HL-60 (cell line): ENCODE data around the gene MAST3.

Experiments
- DNase-seq, 2 experiments: peaks; one replicate each; pipeline ENCODE4 v3.0.0-alpha.2; 2010 to 2020; ENCODE audit warnings: low read depth in 1 of 2, low spot score in 1 of 2
- H3K27ac ChIP-seq: fragments of 250-450 bp; sonication (Bioruptor Pico); replicated peaks from 2 replicates; pipeline ENCODE4 v1.5.1; 2020; ENCODE audit warnings: mild to moderate bottlenecking, moderate library complexity
- H3K27me3 ChIP-seq: fragments of 250-450 bp; sonication (Bioruptor Pico); 2 replicates; pipeline ENCODE4 v1.5.1; 2021; ENCODE audit warnings: mild to moderate bottlenecking, moderate library complexity; ENCODE audit not compliant: insufficient read depth, poor library complexity, severe bottlenecking
- H3K4me3 ChIP-seq: replicated peaks from 2 replicates; pipeline ENCODE4 v1.5.1; 2011; ENCODE audit warnings: mild to moderate bottlenecking, control low read depth, low read length; ENCODE audit not compliant: insufficient read depth
- GABPA ChIP-seq: IDR thresholded peaks from 2 replicates; pipeline ENCODE4 v1.6.1; 2012; ENCODE audit warnings: low read depth
- POLR2AphosphoS5 ChIP-seq: IDR thresholded peaks from 2 replicates; pipeline ENCODE4 v1.6.1; 2012; ENCODE audit warnings: low read depth
- SPI1 ChIP-seq: IDR thresholded peaks from 2 replicates; pipeline ENCODE4 v1.6.1; 2012; ENCODE audit warnings: low read depth, mild to moderate bottlenecking, borderline replicate concordance
- TF ChIP-seq, protein P1 (sequence below): IDR thresholded peaks from one replicate; pipeline ENCODE4 v1.5.1; 2011; ENCODE audit warnings: low read length, control low read depth, inconsistent platforms; ENCODE audit not compliant: insufficient read depth
- TF ChIP-seq, protein P2 (sequence below): IDR thresholded peaks from 2 replicates; pipeline ENCODE4 v1.6.1; 2012; ENCODE audit warnings: low read depth; ENCODE audit not compliant: insufficient replicate concordance

Gene MAST3

DNA sequence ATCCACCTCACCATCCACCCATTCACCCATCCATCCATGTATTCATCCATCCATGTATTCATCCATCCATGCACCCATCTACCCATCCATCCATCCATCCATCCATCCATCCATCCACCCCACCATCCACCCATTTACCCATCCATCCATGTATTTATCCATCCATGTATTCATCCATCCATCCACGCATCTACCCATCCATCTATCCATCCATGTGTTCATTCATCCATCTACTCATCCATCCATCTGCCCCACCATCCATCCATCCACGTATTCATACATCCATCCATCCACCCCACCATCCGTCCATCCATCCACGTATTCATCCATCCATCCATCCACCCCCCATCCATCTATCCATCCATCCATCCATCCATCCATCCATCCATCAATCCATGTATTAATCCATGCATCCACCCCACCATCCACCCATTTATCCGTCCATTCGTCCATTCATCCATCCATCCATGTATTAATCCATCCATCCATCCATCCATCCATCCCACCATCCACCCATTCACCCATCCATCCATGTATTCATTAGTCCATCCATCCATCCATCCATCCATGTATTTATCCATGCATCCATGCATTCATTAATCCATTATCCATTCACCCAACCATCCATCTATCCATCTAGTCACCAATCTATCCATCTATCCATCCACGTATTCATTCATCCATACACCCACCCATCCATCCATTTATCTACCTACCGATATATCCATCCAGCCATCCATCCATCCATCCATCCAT, 13.5 kb upstream of the MAST3 start:
- no peak overlapping the region for H3K4me3 ChIP-seq
- H3K27ac ChIP-seq: no peak overlapping the region
- no peak for DNase-seq
- TF ChIP-seq GABPA (no peak), SPI1 (no peak), POLR2AphosphoS5 (no peak)
- TF ChIP-seq, protein P1, sequence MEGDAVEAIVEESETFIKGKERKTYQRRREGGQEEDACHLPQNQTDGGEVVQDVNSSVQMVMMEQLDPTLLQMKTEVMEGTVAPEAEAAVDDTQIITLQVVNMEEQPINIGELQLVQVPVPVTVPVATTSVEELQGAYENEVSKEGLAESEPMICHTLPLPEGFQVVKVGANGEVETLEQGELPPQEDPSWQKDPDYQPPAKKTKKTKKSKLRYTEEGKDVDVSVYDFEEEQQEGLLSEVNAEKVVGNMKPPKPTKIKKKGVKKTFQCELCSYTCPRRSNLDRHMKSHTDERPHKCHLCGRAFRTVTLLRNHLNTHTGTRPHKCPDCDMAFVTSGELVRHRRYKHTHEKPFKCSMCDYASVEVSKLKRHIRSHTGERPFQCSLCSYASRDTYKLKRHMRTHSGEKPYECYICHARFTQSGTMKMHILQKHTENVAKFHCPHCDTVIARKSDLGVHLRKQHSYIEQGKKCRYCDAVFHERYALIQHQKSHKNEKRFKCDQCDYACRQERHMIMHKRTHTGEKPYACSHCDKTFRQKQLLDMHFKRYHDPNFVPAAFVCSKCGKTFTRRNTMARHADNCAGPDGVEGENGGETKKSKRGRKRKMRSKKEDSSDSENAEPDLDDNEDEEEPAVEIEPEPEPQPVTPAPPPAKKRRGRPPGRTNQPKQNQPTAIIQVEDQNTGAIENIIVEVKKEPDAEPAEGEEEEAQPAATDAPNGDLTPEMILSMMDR: no peak
- TF ChIP-seq, protein P2, sequence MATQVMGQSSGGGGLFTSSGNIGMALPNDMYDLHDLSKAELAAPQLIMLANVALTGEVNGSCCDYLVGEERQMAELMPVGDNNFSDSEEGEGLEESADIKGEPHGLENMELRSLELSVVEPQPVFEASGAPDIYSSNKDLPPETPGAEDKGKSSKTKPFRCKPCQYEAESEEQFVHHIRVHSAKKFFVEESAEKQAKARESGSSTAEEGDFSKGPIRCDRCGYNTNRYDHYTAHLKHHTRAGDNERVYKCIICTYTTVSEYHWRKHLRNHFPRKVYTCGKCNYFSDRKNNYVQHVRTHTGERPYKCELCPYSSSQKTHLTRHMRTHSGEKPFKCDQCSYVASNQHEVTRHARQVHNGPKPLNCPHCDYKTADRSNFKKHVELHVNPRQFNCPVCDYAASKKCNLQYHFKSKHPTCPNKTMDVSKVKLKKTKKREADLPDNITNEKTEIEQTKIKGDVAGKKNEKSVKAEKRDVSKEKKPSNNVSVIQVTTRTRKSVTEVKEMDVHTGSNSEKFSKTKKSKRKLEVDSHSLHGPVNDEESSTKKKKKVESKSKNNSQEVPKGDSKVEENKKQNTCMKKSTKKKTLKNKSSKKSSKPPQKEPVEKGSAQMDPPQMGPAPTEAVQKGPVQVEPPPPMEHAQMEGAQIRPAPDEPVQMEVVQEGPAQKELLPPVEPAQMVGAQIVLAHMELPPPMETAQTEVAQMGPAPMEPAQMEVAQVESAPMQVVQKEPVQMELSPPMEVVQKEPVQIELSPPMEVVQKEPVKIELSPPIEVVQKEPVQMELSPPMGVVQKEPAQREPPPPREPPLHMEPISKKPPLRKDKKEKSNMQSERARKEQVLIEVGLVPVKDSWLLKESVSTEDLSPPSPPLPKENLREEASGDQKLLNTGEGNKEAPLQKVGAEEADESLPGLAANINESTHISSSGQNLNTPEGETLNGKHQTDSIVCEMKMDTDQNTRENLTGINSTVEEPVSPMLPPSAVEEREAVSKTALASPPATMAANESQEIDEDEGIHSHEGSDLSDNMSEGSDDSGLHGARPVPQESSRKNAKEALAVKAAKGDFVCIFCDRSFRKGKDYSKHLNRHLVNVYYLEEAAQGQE: no peak
- no peaks in the 10 kb centered on the region for H3K27me3 ChIP-seq

DNA sequence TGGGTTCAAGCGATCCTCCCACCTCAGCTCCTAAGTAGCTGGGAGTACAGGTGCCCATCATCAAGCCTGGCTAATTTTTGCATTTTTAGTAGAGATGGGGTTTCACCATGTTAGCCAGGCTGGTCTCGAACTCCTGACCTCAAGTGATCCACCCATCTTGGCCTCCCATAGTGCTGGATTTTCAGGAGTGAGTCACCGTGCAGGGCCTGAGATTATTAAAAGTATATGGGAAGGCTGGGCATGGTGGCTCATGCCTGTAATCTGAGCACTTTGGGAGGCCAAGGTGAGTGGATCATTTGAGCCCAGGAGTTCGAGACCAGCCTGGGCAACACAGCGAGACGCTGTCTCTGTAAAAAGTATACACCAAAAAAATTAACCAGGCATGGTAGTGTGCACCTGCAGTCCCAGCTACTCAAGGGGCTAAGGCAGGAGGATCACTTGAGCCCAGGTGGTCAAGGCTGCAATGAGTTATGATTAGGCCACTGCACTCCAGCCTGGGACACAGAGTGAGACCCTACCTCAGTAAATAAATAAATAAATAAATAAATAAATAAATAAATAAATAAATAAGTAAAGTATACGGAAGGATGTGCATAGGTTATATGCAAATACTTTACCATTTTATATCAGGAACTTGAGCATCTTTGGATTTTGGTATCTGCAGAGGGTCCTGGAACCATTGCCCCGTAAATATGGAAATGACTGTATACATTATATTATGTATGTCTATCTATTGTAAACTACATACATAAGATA, 11.7 kb upstream of the MAST3 start:
- TF ChIP-seq, protein P2: no peak
- TF ChIP-seq SPI1: no peak
- Histone ChIP-seq H3K27ac (no peak overlapping the region), H3K27me3 (no peaks in the 10 kb centered on the region), H3K4me3 (no peak overlapping the region)
- no peak for DNase-seq

DNA sequence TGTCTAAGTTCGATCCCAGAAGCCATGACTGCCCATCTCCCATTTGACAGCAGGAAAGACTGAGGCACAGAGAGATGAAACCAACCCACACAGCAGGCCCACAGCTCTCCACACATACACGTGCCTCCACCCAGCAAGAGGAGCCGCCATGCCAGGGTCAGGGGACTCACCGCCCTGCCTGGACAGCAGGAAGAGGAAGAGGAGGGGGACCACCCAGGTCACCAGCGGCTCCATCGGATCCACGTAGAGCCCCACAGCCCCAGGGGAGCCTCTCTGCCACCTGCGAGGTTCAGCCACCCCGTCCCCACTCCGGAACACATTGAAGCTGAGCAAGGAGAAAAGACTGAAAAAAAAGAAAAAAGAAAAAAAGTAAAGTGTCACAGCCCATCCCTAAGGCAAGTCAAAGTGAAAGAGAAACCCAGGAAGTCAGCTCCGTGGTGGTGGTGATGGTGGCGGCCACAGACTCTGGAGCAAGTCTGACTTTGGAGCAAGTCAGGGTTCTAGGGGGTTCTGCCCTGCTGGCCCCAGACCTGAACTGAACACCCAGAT, 10.9 kb upstream of the MAST3 start, which contains the start of gene IL12RB1:
TSS of gene IL12RB1 (minus strand) at position 345 of the 549 bp plus-strand sequence. CDS start at position 234, 111 bp downstream.
- peak within 1 kb of the TSS; percentile 7; the same call in 1 of the 2 replicates for H3K4me3 ChIP-seq
- H3K27ac ChIP-seq: no peak within 1 kb of the TSS; the same call in 1 of the 2 replicates
- DNase-seq: no peak
- no peaks in the 10 kb centered on the region for H3K27me3 ChIP-seq
- TF ChIP-seq, protein P2: no peak
- TF ChIP-seq POLR2AphosphoS5: no peak
- TF ChIP-seq, protein P1: no peak
